ENCODE results near the gene MICA. TPM values are rescaled to one million over a fixed set of nuclear protein-coding genes. Genes with fewer than 3 reads are reported as not detected.

The MICA gene
- total and polyA plus RNA-seq, 9 of the 15 experiments (the other 6 are each of a cell fraction or from before 2014, with no cell fraction given) = 11.8 to 24.6 (median 16.7) TPM

- TF ChIP-seq ZNF398 (CRISPR knock-in tag; IDR thresholded peaks at IDR 0.05) (no peak), SPI1 (IDR thresholded peaks at IDR 0.05; ENCODE audit: borderline replicate concordance, low read depth, low read length) (no peak), ZNF76 (CRISPR knock-in tag; IDR thresholded peaks at IDR 0.05; ENCODE audit: borderline replicate concordance) (no peak), GMEB1 (CRISPR knock-in tag; IDR thresholded peaks at IDR 0.05) (no peak), POLR2AphosphoS2 (IDR thresholded peaks at IDR 0.05; ENCODE audit: low read length) (peak; percentile 33; the same call in 1 of the 2 replicates), ZNF24 (IDR thresholded peaks at IDR 0.05) (no peak; the same call in none of the 2 replicates), RBM14 (IDR thresholded peaks at IDR 0.05; ENCODE audit: borderline replicate concordance, insufficient read depth, low read depth, low read length) (no peak), HDAC6 (IDR thresholded peaks at IDR 0.05; ENCODE audit: low read depth, low read length) (no peak), COPS2 (conservative IDR thresholded peaks at IDR 0.05) (no peak), FOSL1 (tag; conservative IDR thresholded peaks at IDR 0.05) (peak; percentile 60), RB1 (IDR thresholded peaks at IDR 0.05; ENCODE audit: low read depth) (peak; percentile 64; the same call in 1 of the 2 replicates), ZNF197 (CRISPR knock-in tag; IDR thresholded peaks at IDR 0.05; ENCODE audit: low read depth) (no peak; the same call in 1 of the 2 replicates), NR2C2 (CRISPR knock-in tag; IDR thresholded peaks at IDR 0.05) (peak; percentile 42), NR2C2 (tag; IDR thresholded peaks at IDR 0.05) (peak; percentile 95), ILF3 (IDR thresholded peaks at IDR 0.05; ENCODE audit: borderline replicate concordance) (0 out of 2 replicates have a peak, but pooled peaks have one; percentile 72), ZBTB49 (CRISPR knock-in tag; IDR thresholded peaks at IDR 0.05; ENCODE audit: borderline replicate concordance) (no peak), EP400 (IDR thresholded peaks at IDR 0.05) (peak; percentile 77), SRSF7 (optimal IDR thresholded peaks at IDR 0.05; ENCODE audit: low read depth, low read length) (no peak), NCOA2 (IDR thresholded peaks at IDR 0.05; ENCODE audit: partially characterized antibody in 2 of 2) (no peak), YBX1 (IDR thresholded peaks at IDR 0.05) (no peak), PTBP1 (IDR thresholded peaks at IDR 0.05; ENCODE audit: low read depth, low read length) (0 out of 2 replicates have a peak, but pooled peaks have one; percentile 30)
These were observed 3.6 kb upstream of the MICA start (continued) for GRCh38 chr6:31399589-31400466.
